Measurements from ENCODE around the gene PROCA1. TPM values are rescaled to one million over a fixed set of nuclear protein-coding genes. Genes with fewer than 3 reads are reported as not detected.
A peak's percentile ranks its signal among the peaks of the same experiment; 100 is the strongest.

The PROCA1 gene
- total and polyA plus RNA-seq, 8 donors: 0.14 to 5.8 (median 2.5) TPM; not detected in 2

DNA sequence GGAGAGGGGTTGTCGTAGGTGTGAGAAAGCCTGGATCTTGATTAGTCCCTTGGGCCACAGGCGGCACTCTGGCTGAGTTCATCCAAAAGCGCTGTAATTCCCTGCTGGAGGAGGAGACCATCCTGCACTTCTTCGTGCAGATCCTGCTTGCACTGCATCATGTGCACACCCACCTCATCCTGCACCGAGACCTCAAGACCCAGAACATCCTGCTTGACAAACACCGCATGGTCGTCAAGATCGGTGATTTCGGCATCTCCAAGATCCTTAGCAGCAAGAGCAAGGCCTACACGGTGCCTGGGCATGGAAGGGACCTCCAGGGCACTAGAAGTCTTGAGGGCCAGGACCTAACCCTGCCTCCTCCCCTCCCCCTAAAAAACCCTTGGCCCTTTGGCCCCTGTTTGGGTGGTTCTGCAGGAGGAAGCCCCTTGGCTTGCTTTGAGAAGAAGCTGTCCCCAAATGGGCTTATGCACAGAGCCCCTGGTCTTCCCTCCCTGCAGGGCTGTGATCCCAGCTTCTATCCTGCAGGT, 23.1 kb upstream of the PROCA1 start:
- 88 to 97% (median 89%) methylated on average over 9 to 10 of the region's 10 CpGs for WGBS, 5 donors
- Histone ChIP-seq H3K9me3 (no peaks in the 10 kb centered on the region), H3K4me1 (peaks cover 0 to 5% (median 1%) of the 10 kb centered on the region in 4 donors), H3K4me3 (no peak overlapping the region), H3K27ac (no peak overlapping the region), H3K27me3 (no peaks in the 10 kb centered on the region), H3K36me3 (peaks cover 0 to 14% (median 3%) of the 10 kb centered on the region in 4 donors)
- no peak for TF ChIP-seq POLR2A (IDR thresholded peaks at IDR 0.05)
- TF ChIP-seq EP300 (IDR thresholded peaks at IDR 0.05): no peak
- TF ChIP-seq, protein P1, sequence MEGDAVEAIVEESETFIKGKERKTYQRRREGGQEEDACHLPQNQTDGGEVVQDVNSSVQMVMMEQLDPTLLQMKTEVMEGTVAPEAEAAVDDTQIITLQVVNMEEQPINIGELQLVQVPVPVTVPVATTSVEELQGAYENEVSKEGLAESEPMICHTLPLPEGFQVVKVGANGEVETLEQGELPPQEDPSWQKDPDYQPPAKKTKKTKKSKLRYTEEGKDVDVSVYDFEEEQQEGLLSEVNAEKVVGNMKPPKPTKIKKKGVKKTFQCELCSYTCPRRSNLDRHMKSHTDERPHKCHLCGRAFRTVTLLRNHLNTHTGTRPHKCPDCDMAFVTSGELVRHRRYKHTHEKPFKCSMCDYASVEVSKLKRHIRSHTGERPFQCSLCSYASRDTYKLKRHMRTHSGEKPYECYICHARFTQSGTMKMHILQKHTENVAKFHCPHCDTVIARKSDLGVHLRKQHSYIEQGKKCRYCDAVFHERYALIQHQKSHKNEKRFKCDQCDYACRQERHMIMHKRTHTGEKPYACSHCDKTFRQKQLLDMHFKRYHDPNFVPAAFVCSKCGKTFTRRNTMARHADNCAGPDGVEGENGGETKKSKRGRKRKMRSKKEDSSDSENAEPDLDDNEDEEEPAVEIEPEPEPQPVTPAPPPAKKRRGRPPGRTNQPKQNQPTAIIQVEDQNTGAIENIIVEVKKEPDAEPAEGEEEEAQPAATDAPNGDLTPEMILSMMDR (IDR thresholded peaks at IDR 0.05): no peak
- TF ChIP-seq POLR2AphosphoS5 (IDR thresholded peaks at IDR 0.05): no peak
- DNase-seq: no peak
- intact Hi-C loops (cut with DNase I; ENCODE audit: low total_unique reads): no loop called here

DNA sequence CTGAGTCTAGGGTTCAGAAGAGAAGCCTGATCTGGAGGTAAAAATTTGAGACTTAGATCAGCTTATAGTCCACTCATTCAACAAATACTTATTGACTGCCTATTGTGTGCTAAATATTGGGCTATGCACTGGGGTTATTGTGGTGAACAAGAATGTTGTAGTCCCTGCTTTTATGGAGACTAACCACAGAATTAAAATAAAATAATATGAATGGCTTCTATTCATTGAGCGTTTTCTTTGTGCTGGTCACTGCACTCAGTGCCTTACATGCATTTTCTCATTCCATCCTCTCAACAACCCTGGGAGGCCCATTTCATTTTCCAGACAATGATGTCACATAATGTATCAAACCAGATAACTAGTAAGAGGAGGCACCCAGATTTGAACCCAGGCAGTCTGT, 21.7 kb upstream of the PROCA1 start:
- Histone ChIP-seq H3K9me3 (no peaks in the 10 kb centered on the region), H3K4me3 (no peak overlapping the region), H3K27me3 (no peaks in the 10 kb centered on the region), H3K4me1 (peaks cover 7 to 14% (median 11%) of the 10 kb centered on the region in 4 donors), H3K27ac (no peak overlapping the region), H3K36me3 (peaks cover 0 to 14% (median 3%) of the 10 kb centered on the region in 4 donors)
- WGBS, 5 donors: 85 to 95% (median 87%) methylated on average over 1 of the region's 1 CpG
- intact Hi-C loops (cut with DNase I; ENCODE audit: low total_unique reads): no loop called here
- no peak for DNase-seq
- TF ChIP-seq POLR2A (IDR thresholded peaks at IDR 0.05): no peak
- TF ChIP-seq POLR2AphosphoS5 (IDR thresholded peaks at IDR 0.05): no peak
- TF ChIP-seq, protein P1 (IDR thresholded peaks at IDR 0.05): no peak
- no peak for TF ChIP-seq EP300 (IDR thresholded peaks at IDR 0.05)

DNA sequence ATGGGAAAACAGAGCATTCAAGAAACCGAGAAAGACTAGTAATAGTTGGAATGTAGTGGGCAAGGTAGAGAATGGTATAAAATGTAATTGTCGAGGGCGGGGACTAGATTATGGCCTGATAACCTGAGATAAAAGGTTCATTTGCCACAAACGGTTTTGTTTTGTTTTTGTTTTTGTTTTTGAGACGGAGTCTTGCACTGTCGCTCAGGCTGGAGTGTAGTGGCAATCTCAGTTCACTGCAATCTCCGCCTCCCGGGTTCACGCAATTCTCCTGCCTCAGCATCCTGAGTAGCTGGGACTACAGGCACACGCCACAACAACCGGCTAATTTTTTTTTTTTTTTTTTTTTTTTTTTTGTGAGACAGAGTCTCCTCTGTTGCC, 18.3 kb upstream of the PROCA1 start:
- H3K36me3 ChIP-seq: peaks cover 0 to 7% (median 3%) of the 10 kb centered on the region in 4 donors
- no peak overlapping the region for H3K4me3 ChIP-seq
- H3K4me1 ChIP-seq: peaks cover 25 to 42% (median 40%) of the 10 kb centered on the region in 4 donors
- H3K27ac ChIP-seq: peak overlapping the region in 4 of 5 donors; percentile 98 to 99 (median 99)
- WGBS, 5 donors: 67 to 83% (median 79%) methylated on average over 11 of the region's 11 CpGs
- intact Hi-C loops (cut with DNase I; ENCODE audit: low total_unique reads): no loop called here
- no peaks in the 10 kb centered on the region for H3K27me3 ChIP-seq
- H3K9me3 ChIP-seq: no peaks in the 10 kb centered on the region
- TF ChIP-seq POLR2A (IDR thresholded peaks at IDR 0.05) (no peak), EP300 (IDR thresholded peaks at IDR 0.05) (no peak), POLR2AphosphoS5 (IDR thresholded peaks at IDR 0.05) (no peak)
- TF ChIP-seq, protein P1 (IDR thresholded peaks at IDR 0.05): no peak
- no peak for DNase-seq

DNA sequence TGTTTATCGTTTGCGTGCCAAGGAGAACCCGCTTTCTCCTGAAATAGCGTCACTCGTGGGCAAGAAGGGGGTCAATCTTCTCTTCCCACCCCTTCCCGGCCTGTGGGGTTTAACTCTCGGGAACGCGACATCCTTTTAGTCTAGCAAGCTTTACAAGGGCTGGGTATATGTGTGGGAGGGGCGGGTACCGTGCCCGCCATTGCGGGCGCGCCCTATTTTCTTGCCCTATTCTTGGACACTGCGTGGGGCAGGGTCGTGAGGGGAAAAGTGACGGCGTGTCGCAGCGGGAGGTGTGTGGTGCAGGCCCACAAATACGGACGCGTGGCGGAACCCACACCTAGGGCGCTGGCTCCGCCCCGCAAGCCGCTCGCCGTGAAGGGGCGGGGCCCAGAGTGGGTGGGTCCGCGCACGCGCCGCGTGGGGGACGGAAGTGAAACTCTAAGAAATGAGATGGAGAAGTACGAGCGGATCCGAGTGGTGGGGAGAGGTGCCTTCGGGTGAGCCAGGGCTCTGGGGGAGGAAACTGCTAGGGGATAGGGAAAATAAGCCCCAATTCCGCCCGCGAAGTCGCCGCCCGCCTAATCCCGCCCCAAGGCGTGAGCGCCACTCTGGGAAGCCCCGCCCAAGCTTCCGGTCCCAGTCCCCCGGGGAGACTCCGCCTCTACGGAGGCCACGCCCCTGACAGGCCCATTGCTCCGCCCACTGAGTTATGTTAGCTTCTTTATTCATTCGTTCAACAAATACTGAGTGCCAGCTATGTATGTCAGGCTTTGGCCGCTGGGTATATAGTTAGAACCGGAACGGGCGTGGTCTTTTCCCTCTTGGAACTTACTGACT, 16.9 kb upstream of the PROCA1 start, which contains the start of gene NEK8:
Gene NEK8 (plus strand): TSS at position 425 of the 837 bp plus-strand sequence. CDS start 26 bp downstream, at position 451.
- DNase-seq: peak; percentile 98 to 100
- intact Hi-C loops (cut with DNase I; ENCODE audit: low total_unique reads): no loop called here

More for the DNA sequence above, 16.9 kb upstream of the PROCA1 start, which contains the start of gene NEK8:
- WGBS, 5 donors: 0 to 1% (median 0%) methylated on average over 53 to 64 of the region's 64 CpGs
- H3K27ac ChIP-seq: peak within 1 kb of the TSS; percentile 91 to 99 (median 99)
- peak; percentile 14 to 83 (median 61) for TF ChIP-seq POLR2AphosphoS5 (IDR thresholded peaks at IDR 0.05)
- no peak for TF ChIP-seq EP300 (IDR thresholded peaks at IDR 0.05)
- TF ChIP-seq, protein P1 (IDR thresholded peaks at IDR 0.05): peak in 1 of 7 experiments; percentile 5
- TF ChIP-seq POLR2A (IDR thresholded peaks at IDR 0.05): peak in 1 of 4 donors; percentile 44
- no peaks in the 10 kb centered on the region for H3K27me3 ChIP-seq
- peaks cover 7 to 16% (median 15%) of the 10 kb centered on the region in 4 donors for H3K36me3 ChIP-seq
- no peaks in the 10 kb centered on the region for H3K9me3 ChIP-seq
- H3K4me3 ChIP-seq: peak within 1 kb of the TSS; percentile 74 to 88 (median 79)
- H3K4me1 ChIP-seq: peaks cover 25 to 54% (median 53%) of the 10 kb centered on the region in 4 donors
